GM19438 (cell line): ENCODE results near the gene SELENOS.

Experiments used
- ATAC-seq: cut with Tn5 transposase; IDR thresholded peaks from one replicate; pipeline ENCODE4 v1.9.1; 2021; ENCODE audit warnings: low read depth; ENCODE audit not compliant: unreplicated experiment

The SELENOS gene

GRCh38 chr15:101277943-101278564, 769 bp upstream of the SELENOS start:
- ATAC-seq, result no peak

GRCh38 chr15:101276501-101277037, 716 bp downstream of the SELENOS start:
- peak; percentile 47 for ATAC-seq

- no peak for ATAC-seq
Measured at GRCh38 chr15:101275018-101275417, 2.3 kb downstream of the SELENOS start.

- no peak for ATAC-seq
Measured at GRCh38 chr15:101273534-101273933, 3.8 kb downstream of the SELENOS start.

- ATAC-seq, result no peak
Measured at GRCh38 chr15:101272584-101272983, 4.7 kb downstream of the SELENOS start.

GRCh38 chr15:101269479-101270223, 7.6 kb downstream of the SELENOS start:
- ATAC-seq, result no peak

- no peak for ATAC-seq
Measured at GRCh38 chr15:101267320-101268104, 9.8 kb downstream of the SELENOS start.

GRCh38 chr15:101266787-101267186, 10.5 kb downstream of the SELENOS start:
- ATAC-seq, result no peak

GRCh38 chr15:101266034-101266433, 11.3 kb downstream of the SELENOS start:
- no peak for ATAC-seq

GRCh38 chr15:101264911-101265641, 12.2 kb downstream of the SELENOS start:
- ATAC-seq, result peak; percentile 41

- no peak for ATAC-seq
Measured at GRCh38 chr15:101264011-101264410, 13.3 kb downstream of the SELENOS start.

GRCh38 chr15:101262551-101262950, 14.7 kb downstream of the SELENOS start:
- no peak for ATAC-seq

GRCh38 chr15:101258238-101259144, 18.8 kb downstream of the SELENOS start:
- ATAC-seq, result no peak

- ATAC-seq, result no peak
Measured at GRCh38 chr15:101256757-101257156, 20.5 kb downstream of the SELENOS start.

- no peak for ATAC-seq
Measured at GRCh38 chr15:101255615-101256241, 21.6 kb downstream of the SELENOS start.

- no peak for ATAC-seq
Measured at GRCh38 chr15:101255051-101255395, 22.3 kb downstream of the SELENOS start.

- no peak for ATAC-seq
Measured at GRCh38 chr15:101254157-101255050, 22.9 kb downstream of the SELENOS start.

- ATAC-seq, result no peak
Measured at GRCh38 chr15:101252836-101253235, 24.4 kb downstream of the SELENOS start.
